HL-60/S4 (cell line): ENCODE data around the gene ADARB2.
"Not testable (repeated sequence)": the region's sequence is repeated elsewhere in the genome, so short reads cannot be mapped to it uniquely, and the experiment has no call there.

Source experiments
- in situ Hi-C: fragments of 300-500 bp; cut with MboI; formaldehyde crosslinking; loops from 2 replicates; pipeline ENCODE4 v1.14.3; 2022; ENCODE audit warnings: low sequenced_read_pairs

The ADARB2 gene

GRCh38 chr10:1339396-1339795, 397.9 kb downstream of the ADARB2 start:
- in situ Hi-C loops: no loop called here

- in situ Hi-C loops: no loop called here
Measured at GRCh38 chr10:1335642-1336041, 401.7 kb downstream of the ADARB2 start.

GRCh38 chr10:1333981-1334380, 403.3 kb downstream of the ADARB2 start:
- in situ Hi-C loops: no loop called here

GRCh38 chr10:1331560-1331959, 405.8 kb downstream of the ADARB2 start:
- in situ Hi-C loops: no loop called here

- in situ Hi-C loops: no loop called here
Measured at GRCh38 chr10:1329622-1330021, 407.7 kb downstream of the ADARB2 start.

- in situ Hi-C loops: no loop called here
Measured at GRCh38 chr10:1328981-1329614, 408.2 kb downstream of the ADARB2 start.

GRCh38 chr10:1328161-1328823, 409.0 kb downstream of the ADARB2 start:
- in situ Hi-C loops: no loop called here

- in situ Hi-C loops: no loop called here
Measured at GRCh38 chr10:1327759-1328158, 409.6 kb downstream of the ADARB2 start.

- in situ Hi-C loops: not testable (repeated sequence)
Measured at GRCh38 chr10:1326514-1326913, 410.8 kb downstream of the ADARB2 start.

GRCh38 chr10:1324903-1325302, 412.4 kb downstream of the ADARB2 start:
- in situ Hi-C loops: no loop called here

GRCh38 chr10:1323951-1324350, 413.4 kb downstream of the ADARB2 start:
- in situ Hi-C loops: no loop called here

- in situ Hi-C loops: no loop called here
Measured at GRCh38 chr10:1320739-1321320, 416.5 kb downstream of the ADARB2 start.

GRCh38 chr10:1316809-1317143, 420.5 kb downstream of the ADARB2 start:
- in situ Hi-C loops: no loop called here

GRCh38 chr10:1316121-1316808, 421.1 kb downstream of the ADARB2 start:
- in situ Hi-C loops: no loop called here

GRCh38 chr10:1315178-1315577, 422.1 kb downstream of the ADARB2 start:
- in situ Hi-C loops: no loop called here

GRCh38 chr10:1311726-1312125, 425.6 kb downstream of the ADARB2 start:
- in situ Hi-C loops: no loop called here

GRCh38 chr10:1310271-1310789, 427.0 kb downstream of the ADARB2 start:
- in situ Hi-C loops: no loop called here

- in situ Hi-C loops: no loop called here
Measured at GRCh38 chr10:1309617-1310270, 427.6 kb downstream of the ADARB2 start.

GRCh38 chr10:1308962-1309616, 428.2 kb downstream of the ADARB2 start:
- in situ Hi-C loops: no loop called here

- in situ Hi-C loops: no loop called here
Measured at GRCh38 chr10:1308173-1308961, 429.0 kb downstream of the ADARB2 start.
